A673 (cell line): Measurements from ENCODE around the gene PSMB10.

Experiments
- EZH2 ChIP-seq: fragments of 200-600 bp; sonication (generic); IDR thresholded peaks from 2 replicates; pipeline ENCODE4 v1.6.1; 2017; ENCODE audit warnings: borderline replicate concordance, low read depth, mild to moderate bottlenecking, mixed read lengths, antibody characterized with exemption, low read length; ENCODE audit not compliant: poor library complexity, severe bottlenecking
- TF ChIP-seq, protein P1 (sequence below): fragments of 300-800, 200-600 bp; sonication (generic); conservative IDR thresholded peaks from 2 replicates; pipeline ENCODE4 v1.5.1; 2017; ENCODE audit warnings: low read depth, mild to moderate bottlenecking, antibody characterized with exemption, low read length, moderate library complexity, mixed read lengths

- no peak for TF ChIP-seq EZH2
- TF ChIP-seq, protein P1, sequence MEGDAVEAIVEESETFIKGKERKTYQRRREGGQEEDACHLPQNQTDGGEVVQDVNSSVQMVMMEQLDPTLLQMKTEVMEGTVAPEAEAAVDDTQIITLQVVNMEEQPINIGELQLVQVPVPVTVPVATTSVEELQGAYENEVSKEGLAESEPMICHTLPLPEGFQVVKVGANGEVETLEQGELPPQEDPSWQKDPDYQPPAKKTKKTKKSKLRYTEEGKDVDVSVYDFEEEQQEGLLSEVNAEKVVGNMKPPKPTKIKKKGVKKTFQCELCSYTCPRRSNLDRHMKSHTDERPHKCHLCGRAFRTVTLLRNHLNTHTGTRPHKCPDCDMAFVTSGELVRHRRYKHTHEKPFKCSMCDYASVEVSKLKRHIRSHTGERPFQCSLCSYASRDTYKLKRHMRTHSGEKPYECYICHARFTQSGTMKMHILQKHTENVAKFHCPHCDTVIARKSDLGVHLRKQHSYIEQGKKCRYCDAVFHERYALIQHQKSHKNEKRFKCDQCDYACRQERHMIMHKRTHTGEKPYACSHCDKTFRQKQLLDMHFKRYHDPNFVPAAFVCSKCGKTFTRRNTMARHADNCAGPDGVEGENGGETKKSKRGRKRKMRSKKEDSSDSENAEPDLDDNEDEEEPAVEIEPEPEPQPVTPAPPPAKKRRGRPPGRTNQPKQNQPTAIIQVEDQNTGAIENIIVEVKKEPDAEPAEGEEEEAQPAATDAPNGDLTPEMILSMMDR, result peak; percentile 38; the same call in 1 of the 2 replicates
Observed at GRCh38 chr16:67979955-67980678, 43.5 kb upstream of the PSMB10 start, which contains the start of gene DPEP3.
